ENCODE measurements around the gene SCCPDH.
"Not testable (repeated sequence)": the region's sequence is repeated elsewhere in the genome, so short reads cannot be mapped to it uniquely, and the experiment has no call there.

The SCCPDH gene

GRCh38 chr1:246801241-246802020, 77.2 kb downstream of the SCCPDH start:
- DNase-seq, result peak; percentile 20

DNA sequence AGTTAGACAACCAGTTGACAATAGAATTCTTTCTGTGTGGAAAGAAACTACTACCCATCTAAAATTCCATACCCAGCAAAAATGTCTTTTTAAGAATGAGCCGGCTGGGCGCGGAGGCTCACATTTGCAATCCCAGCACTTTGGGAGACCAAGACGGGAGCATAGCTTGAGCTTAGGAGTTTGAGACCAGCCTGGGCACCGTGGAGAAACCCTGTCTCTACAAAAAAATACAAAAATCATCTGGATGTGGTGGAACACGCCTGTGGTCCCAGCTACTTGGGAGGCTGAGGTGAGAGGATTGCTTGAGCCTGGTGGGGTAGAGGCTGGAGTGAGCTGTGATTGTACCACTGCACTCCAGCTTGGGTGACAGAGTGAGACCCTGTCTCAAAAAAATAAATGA, 79.2 kb downstream of the SCCPDH start:
- no peak for DNase-seq

DNA sequence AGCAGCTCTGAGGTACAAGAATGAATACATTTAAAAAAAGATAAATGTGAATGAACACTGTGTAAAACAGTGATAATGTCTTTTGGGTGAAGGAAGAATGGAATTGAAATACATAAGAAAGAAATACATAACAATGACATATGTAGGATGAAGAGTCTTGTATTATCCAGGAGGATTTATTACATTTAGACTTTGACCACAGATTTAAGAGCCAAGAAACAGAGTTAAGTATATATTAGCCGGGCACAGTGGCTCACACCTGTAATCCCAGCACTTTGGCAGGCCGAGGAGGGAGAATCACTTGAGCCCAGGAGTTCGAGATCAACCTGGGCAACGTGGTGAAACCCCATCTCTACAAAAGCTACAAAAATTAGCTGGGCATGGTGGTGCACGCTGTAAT, 79.7 kb downstream of the SCCPDH start:
- no peak for DNase-seq

DNA sequence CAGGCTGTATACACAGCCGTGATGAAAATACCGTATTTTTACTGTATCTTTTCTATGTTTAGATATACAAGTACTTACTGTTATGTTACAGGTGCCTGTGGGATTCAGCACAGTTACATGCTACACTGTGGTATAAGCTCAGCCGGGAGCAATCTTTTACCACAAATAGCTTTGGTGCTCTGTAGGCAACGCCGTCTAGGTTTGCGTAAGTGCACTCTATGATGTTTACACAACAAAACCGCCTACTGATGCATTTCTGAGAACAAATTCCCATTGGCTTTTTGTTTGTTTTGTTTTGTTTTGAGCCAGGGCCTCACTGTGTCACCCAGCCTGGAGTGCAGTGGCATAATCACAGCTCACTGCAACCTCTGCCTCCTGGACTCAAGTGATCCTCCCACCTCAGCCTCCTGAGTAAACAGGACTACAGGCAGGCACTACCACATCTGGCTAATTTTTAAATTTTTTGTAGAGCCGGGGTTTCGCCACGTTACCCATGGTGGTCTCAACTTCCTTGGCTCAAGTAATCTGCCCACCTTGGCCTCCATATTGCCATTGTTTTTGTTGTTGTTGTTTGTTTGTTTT, 81.0 kb downstream of the SCCPDH start:
- DNase-seq, result no peak

- no peak for DNase-seq
Measured at GRCh38 chr1:246809473-246809872, 85.3 kb downstream of the SCCPDH start.

- no peak for DNase-seq
Measured at GRCh38 chr1:246811985-246812384, 87.8 kb downstream of the SCCPDH start.

DNA sequence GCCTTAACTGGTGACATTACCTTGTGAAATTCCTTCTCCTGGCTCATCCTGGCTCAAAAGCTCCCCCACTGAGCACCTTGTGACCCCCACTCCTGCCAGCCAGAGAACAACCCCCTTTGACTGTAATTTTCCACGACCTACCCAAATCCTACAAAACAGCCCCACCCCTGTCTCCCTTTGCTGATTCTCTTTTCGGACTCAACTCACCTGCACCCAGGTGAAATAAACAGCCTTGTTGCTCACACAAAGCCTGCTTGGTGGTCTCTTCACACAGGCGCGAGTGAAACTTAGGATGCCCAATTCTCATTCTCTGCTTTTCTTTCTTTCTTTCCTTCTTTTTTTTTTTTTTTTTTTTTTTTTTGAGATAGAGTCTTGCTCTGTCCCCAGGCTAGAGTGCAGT, 89.1 kb downstream of the SCCPDH start:
- DNase-seq, result not testable (repeated sequence)

- DNase-seq, result no peak
Measured at GRCh38 chr1:246814890-246815289, 90.7 kb downstream of the SCCPDH start.

DNA sequence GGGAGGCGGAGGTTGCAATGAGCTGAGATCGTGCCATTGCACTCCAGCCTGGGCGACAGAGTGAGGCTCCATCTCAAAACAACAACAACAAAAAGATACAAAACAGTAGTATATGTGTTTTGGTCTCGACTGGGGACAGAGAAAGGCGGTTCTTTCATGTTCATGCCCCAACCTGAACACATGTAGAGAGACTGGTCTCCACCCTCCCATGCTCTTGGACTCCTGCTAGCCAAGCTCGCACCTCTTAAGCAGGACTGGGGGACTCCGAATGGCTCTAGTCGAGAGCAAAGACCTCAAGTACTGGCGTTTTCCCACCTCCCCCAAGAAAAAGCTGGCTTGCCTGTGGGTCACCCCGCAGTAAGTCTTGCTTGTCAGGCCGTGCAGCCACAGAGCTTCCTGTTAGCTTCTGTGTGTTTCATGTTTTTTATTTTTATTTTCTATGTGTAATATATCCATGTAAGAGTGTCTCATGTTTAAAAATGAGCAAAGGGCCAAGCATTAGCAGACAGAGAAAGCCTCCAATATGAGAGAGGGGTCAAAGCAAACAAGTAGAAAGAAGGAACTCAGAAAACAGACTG, 91.6 kb downstream of the SCCPDH start:
- no peak for DNase-seq
